ENCODE measurements around the gene IFNL2.
"Not testable (repeated sequence)": the region's sequence is repeated elsewhere in the genome, so short reads cannot be mapped to it uniquely, and the experiment has no call there.

The IFNL2 gene

DNA sequence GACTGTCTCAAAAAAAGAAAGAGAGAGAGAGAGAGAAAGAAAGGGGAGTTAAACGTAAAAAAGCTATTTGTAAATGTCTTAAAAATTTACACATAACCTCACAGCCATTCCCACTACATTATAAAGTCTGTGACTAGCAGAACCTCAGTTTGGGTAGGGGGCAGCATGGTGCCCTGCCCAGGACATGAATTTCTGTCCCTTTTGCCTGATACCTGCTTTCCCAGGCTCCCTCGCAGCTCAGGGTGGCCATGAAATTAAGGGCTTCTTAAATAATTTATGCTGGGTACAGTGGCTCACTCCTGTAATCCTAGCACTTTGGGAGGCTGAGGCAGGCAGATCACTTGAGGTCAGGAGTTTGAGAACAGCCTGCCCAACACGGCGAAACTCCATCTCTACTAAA, 32.8 kb downstream of the IFNL2 start:
- H3K36me3 ChIP-seq (ENCODE audit: insufficient read depth, low read length) = no peaks in the 10 kb centered on the region
- H3K4me1 ChIP-seq (ENCODE audit: control insufficient read depth, insufficient read depth, low read length) = no peaks in the 10 kb centered on the region
- no peak overlapping the region for H3K4me3 ChIP-seq (ENCODE audit: low read length)
- H3K27me3 ChIP-seq (ENCODE audit: control insufficient read depth, insufficient read depth, low read length) = peaks cover 54% of the 10 kb centered on the region
- no peaks in the 10 kb centered on the region for H3K9me3 ChIP-seq (replicated peaks; ENCODE audit: low read length)
- H3K9ac ChIP-seq (ENCODE audit: low read depth, low read length) = no peak overlapping the region
- H3K4me2 ChIP-seq (ENCODE audit: low read length) = no peak overlapping the region

DNA sequence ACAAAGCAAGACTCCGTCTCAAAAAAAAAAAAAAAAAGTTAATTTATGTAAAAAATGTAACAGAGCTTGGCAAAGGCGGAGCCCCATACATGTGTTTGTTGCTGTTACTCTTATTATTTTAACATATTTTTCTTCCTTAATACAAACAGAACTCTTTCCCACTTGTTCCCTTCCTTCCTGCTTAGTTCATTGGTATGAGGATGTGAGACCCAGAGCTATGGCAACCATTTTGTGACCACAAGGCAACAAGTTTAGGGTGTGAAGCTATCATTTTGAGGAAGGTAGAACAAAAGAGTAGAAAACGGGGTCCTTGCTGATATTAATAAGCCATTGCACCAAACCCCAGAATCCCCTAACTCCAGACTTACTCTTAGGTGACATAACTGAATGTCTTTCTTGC, 33.4 kb downstream of the IFNL2 start:
- Histone ChIP-seq H3K27me3 (ENCODE audit: control insufficient read depth, insufficient read depth, low read length) (peaks cover 53% of the 10 kb centered on the region), H3K4me2 (ENCODE audit: low read length) (no peak overlapping the region), H3K9ac (ENCODE audit: low read depth, low read length) (no peak overlapping the region), H3K4me1 (ENCODE audit: control insufficient read depth, insufficient read depth, low read length) (no peaks in the 10 kb centered on the region), H3K9me3 (replicated peaks; ENCODE audit: low read length) (no peaks in the 10 kb centered on the region), H3K4me3 (ENCODE audit: low read length) (no peak overlapping the region), H3K36me3 (ENCODE audit: insufficient read depth, low read length) (no peaks in the 10 kb centered on the region)

DNA sequence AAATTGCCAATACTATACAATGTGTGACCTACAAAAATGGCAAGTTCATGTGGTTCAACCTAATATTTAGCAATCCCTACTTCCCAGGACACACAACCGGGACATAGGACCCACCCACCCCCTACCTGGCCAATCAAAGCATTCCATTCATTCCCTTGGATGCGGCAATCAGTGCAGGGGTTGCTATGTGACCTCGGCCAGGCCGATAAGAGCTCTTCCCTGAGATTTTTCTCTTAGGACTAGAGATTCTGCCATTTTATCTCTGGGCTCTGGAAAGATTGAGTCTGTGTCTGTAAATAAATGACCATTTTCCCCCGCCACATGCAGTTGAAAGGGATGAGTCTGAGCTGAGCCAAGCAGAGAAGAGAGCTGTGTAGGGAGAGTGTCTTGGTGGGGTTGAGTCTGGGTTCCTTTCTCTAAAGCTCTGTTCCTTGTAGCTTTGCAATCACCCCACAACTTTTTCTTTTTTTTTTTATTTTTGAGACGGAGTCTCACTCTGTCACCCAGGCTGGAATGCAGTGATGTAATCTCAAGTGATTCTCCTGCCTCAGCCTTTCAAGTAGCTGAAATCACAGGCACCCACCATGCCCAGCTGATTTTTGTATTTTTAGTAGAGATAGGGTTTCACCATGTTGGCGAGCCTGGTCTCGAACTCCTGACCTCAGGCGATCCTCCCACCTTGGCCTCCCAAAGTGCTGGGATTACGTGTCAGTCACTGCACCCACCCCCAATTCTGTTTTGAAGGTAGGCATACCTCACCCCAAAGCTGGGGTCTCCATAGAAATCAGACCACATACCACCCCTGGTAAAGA, 35.4 kb downstream of the IFNL2 start:
- Histone ChIP-seq H3K9ac (ENCODE audit: low read depth, low read length) (no peak overlapping the region), H3K4me1 (ENCODE audit: control insufficient read depth, insufficient read depth, low read length) (peaks cover 4% of the 10 kb centered on the region), H3K36me3 (ENCODE audit: insufficient read depth, low read length) (no peaks in the 10 kb centered on the region), H3K4me2 (ENCODE audit: low read length) (no peak overlapping the region), H3K4me3 (ENCODE audit: low read length) (no peak overlapping the region), H3K9me3 (replicated peaks; ENCODE audit: low read length) (no peaks in the 10 kb centered on the region), H3K27me3 (ENCODE audit: control insufficient read depth, insufficient read depth, low read length) (peaks cover 68% of the 10 kb centered on the region)

DNA sequence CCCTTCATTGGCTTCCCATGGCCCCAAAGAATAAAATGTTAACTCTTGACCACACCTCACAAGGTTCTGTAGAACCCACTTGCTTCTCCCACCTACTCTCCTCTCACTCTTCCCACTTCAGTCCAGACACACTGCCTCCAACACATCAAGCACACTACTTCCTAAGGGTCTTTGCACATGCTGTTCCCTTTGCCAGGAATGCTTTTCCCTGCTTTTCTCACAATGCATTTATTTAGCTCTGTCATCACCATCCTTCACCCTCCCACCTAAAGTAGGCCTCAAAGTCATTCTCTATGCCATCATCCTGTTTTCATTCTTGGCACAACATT, 36.0 kb downstream of the IFNL2 start:
- H3K4me2 ChIP-seq (ENCODE audit: low read length) = no peak overlapping the region
- no peaks in the 10 kb centered on the region for H3K9me3 ChIP-seq (replicated peaks; ENCODE audit: low read length)
- no peak overlapping the region for H3K9ac ChIP-seq (ENCODE audit: low read depth, low read length)
- peaks cover 4% of the 10 kb centered on the region for H3K4me1 ChIP-seq (ENCODE audit: control insufficient read depth, insufficient read depth, low read length)
- H3K4me3 ChIP-seq (ENCODE audit: low read length) = no peak overlapping the region
- no peaks in the 10 kb centered on the region for H3K36me3 ChIP-seq (ENCODE audit: insufficient read depth, low read length)
- peaks cover 73% of the 10 kb centered on the region for H3K27me3 ChIP-seq (ENCODE audit: control insufficient read depth, insufficient read depth, low read length)

DNA sequence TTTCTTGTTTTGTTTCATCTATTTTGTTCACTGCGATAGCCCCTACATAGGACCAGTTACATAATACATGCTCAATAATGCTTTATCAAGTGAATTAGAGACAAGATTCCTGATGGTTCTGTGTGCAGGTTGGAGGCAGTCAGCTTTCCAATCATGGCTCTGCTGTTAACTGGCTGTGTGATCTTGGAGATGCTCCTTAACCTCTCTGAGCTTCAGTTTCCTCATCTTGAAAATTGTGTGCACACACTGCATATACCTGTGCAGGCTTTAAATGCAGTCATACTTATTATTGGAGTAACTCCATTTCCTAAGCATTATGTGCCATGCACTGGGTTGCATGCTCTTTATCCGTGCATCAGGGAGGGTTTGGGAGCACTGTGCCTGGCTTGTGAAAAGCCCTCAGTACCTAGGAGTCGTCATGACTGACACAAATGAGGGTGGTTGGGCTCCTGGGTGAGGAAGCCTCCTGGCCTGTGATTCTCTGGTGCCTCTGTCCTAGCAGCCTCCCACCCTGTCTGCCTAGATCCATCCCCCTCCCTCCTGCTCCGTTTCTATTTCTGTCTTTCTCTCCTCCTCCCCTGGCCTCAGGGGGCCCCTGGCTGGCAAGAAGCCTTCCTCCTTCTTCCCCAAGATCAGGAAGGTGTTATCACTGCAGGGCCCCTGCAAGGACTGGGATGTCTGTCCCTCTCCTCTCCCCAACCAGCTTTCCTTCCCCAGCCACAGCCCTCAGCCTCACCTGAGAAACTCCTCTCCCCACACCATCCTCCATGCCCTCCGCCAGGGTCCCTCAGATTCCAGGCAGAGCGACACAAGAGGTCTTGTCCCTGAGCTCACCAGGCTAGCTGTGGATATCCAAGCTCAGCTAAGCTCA, 36.7 kb downstream of the IFNL2 start:
- Histone ChIP-seq H3K27me3 (ENCODE audit: control insufficient read depth, insufficient read depth, low read length) (peaks cover 75% of the 10 kb centered on the region), H3K4me3 (ENCODE audit: low read length) (no peak overlapping the region), H3K9me3 (replicated peaks; ENCODE audit: low read length) (no peaks in the 10 kb centered on the region), H3K36me3 (ENCODE audit: insufficient read depth, low read length) (no peaks in the 10 kb centered on the region), H3K9ac (ENCODE audit: low read depth, low read length) (no peak overlapping the region), H3K4me2 (ENCODE audit: low read length) (no peak overlapping the region), H3K4me1 (ENCODE audit: control insufficient read depth, insufficient read depth, low read length) (peaks cover 4% of the 10 kb centered on the region)

DNA sequence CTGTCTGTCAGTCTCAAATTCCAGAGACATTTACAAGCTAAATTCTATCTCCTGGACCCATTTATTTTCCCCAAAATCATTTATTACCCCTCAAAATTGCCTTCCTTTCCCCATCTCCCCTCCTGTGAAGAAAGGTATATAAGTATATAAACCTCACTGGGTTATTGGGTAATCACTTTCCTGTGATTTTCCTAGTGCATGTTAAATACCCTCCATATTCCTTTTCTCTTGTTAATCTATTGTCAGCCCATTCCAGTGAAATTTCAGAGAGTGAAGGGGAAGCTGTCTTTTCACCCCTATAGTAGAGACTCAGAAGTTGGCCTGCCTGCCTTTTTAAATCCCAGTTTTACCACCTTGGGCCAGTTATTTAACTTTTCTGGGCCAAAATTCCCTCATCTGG, 37.9 kb downstream of the IFNL2 start:
- Histone ChIP-seq H3K4me2 (ENCODE audit: low read length) (no peak overlapping the region), H3K9ac (ENCODE audit: low read depth, low read length) (no peak overlapping the region), H3K27me3 (ENCODE audit: control insufficient read depth, insufficient read depth, low read length) (peaks cover 72% of the 10 kb centered on the region), H3K36me3 (ENCODE audit: insufficient read depth, low read length) (no peaks in the 10 kb centered on the region), H3K4me3 (ENCODE audit: low read length) (no peak overlapping the region), H3K9me3 (replicated peaks; ENCODE audit: low read length) (no peaks in the 10 kb centered on the region), H3K4me1 (ENCODE audit: control insufficient read depth, insufficient read depth, low read length) (peaks cover 4% of the 10 kb centered on the region)

DNA sequence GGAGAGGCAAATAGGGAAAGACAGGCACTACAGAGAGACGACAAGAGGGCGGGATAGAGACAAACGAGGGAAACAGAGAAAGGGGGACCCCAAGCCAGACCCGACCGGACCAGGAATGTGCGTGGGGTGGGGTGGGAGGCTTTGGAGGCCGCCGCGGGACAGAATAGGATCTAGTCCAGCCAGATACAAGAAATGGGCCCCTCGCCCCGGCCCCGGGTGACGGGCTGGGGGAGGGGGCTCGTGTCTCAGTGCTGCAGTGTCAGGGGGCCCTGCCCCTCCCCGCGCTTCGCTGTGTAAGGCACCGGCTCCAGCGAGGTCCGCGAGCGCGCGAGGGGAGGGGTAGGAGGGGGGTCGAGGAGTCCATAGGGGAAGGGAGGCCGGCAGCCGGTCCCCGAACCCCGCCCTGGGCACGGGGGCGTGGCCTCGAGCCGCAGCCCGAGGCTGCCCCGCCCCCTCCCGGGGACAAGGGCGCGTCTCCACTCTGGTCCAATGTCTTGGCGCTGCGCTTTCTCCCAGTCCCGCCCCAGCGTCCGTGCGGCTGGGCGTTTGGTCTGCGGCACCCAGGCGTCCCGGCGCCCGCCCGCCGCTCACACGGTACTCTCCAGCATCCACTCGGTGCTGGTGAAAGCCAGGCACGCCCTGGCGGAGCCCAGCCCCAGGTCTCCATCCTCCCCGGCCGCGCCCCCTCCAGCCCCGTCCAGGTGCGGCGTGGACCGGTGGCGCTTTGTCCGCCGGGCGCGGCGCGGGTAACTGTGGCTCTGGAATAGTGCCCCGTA, 39.0 kb downstream of the IFNL2 start:
- Histone ChIP-seq H3K9me3 (replicated peaks; ENCODE audit: low read length) (no peaks in the 10 kb centered on the region), H3K36me3 (ENCODE audit: insufficient read depth, low read length) (no peaks in the 10 kb centered on the region), H3K4me2 (ENCODE audit: low read length) (peak overlapping the region; percentile 17), H3K4me3 (ENCODE audit: low read length) (no peak overlapping the region), H3K9ac (ENCODE audit: low read depth, low read length) (no peak overlapping the region), H3K27me3 (ENCODE audit: control insufficient read depth, insufficient read depth, low read length) (peaks cover 72% of the 10 kb centered on the region), H3K4me1 (ENCODE audit: control insufficient read depth, insufficient read depth, low read length) (peaks cover 4% of the 10 kb centered on the region)

DNA sequence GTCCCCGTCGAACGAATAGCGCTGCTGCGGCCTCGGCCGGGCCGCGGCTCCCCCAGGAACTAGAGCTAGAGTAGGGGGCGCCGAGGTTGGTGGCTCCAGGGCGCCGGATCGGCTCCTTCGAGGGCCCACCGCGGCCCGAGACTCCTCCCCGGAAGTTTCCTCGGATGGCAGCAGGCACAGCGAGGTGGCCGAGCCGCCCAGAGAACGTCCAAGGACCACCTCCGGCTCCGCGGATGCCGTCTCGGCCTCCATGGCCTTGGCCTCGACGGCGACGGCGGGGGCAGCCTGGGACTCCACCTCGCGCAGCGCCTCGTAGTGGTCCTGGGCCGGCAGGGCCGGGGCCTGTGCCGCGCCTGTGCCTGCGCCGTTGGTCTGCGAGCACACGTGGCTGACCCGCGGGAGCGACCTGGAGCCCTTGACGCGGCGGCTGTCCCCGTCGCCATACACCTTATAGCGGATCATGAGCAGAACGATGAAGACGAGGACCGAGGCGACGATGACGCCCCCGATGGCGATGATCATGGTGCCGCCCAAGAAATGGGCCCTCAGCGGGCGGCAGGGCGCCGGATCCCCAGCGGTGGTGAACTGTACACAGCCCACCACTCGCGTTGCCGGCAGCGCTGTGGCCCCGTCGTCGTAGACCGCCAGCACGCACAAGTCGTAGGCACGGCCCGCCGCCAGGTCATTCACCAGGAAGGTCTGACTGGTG, 39.8 kb downstream of the IFNL2 start:
- peaks cover 4% of the 10 kb centered on the region for H3K4me1 ChIP-seq (ENCODE audit: control insufficient read depth, insufficient read depth, low read length)
- no peaks in the 10 kb centered on the region for H3K36me3 ChIP-seq (ENCODE audit: insufficient read depth, low read length)
- peaks cover 74% of the 10 kb centered on the region for H3K27me3 ChIP-seq (ENCODE audit: control insufficient read depth, insufficient read depth, low read length)
- no peak overlapping the region for H3K4me3 ChIP-seq (ENCODE audit: low read length)
- no peak overlapping the region for H3K9ac ChIP-seq (ENCODE audit: low read depth, low read length)
- no peak overlapping the region for H3K4me2 ChIP-seq (ENCODE audit: low read length)
- H3K9me3 ChIP-seq (replicated peaks; ENCODE audit: low read length) = no peaks in the 10 kb centered on the region

DNA sequence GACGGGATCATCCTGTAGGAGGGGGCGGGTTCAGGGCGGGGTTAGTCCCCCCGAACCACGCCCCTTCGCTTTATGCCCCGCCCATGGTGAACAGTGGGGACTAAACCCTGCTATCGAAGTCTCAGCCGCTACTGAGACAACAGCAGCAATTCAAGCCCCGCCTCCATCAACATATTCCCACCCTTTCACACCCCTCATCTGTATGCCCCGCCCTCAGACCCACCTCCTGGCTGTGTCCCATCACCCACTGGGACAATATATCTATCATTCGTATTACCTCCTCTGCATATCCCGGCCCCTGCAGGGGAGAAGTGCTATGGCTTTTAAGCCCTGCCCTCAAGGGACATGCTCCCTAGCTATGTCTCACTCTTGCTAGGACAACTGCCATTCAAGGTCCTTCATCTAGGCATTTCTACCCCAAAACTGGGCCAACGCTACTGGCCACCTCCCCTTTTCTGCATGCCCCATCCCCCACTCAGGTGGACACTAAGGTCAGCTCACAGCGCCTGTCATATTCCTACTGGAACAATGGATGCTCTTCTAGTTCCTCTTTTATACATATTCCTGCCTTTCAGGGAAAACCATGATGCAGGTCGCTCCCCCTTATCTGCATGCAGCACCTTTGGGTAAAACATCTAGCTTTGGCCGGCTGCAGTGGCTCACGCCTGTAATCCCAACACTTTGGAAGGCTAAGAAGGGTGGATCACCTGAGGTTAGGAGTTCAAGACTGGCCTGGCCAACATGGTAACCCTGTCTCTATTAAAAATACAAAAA, 40.5 kb downstream of the IFNL2 start:
- peaks cover 67% of the 10 kb centered on the region for H3K27me3 ChIP-seq (ENCODE audit: control insufficient read depth, insufficient read depth, low read length)

DNA sequence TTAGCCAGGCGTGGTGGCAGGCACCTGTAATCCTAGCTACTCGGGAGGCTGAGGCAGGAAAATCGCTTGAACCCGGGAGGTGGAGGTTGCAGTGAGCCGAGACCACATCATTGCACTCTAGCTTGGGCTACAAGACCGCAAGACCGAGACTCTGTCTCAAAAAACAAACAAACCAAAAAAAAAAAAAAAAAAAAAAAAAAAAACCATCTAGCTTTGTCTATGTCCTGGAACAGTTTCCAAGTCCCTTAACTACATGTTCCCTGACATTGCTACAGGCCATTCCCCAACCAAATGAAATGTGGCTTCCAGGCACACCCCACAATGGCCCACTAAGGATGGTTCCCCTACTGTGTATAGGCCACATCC, 41.1 kb downstream of the IFNL2 start:
- not testable (repeated sequence) for H3K4me3 ChIP-seq (ENCODE audit: low read length); H3K9me3 ChIP-seq (replicated peaks; ENCODE audit: low read length); H3K4me1 ChIP-seq (ENCODE audit: control insufficient read depth, insufficient read depth, low read length); H3K36me3 ChIP-seq (ENCODE audit: insufficient read depth, low read length); H3K4me2 ChIP-seq (ENCODE audit: low read length); H3K9ac ChIP-seq (ENCODE audit: low read depth, low read length)
- peaks cover 63% of the 10 kb centered on the region for H3K27me3 ChIP-seq (ENCODE audit: control insufficient read depth, insufficient read depth, low read length)

More for the DNA sequence above, 40.5 kb downstream of the IFNL2 start:
- H3K4me2 ChIP-seq (ENCODE audit: low read length) = no peak overlapping the region
- H3K36me3 ChIP-seq (ENCODE audit: insufficient read depth, low read length) = no peaks in the 10 kb centered on the region
- H3K9me3 ChIP-seq (replicated peaks; ENCODE audit: low read length) = no peaks in the 10 kb centered on the region
- H3K4me1 ChIP-seq (ENCODE audit: control insufficient read depth, insufficient read depth, low read length) = peaks cover 4% of the 10 kb centered on the region
- H3K9ac ChIP-seq (ENCODE audit: low read depth, low read length) = no peak overlapping the region
- no peak overlapping the region for H3K4me3 ChIP-seq (ENCODE audit: low read length)

Measured in skeletal muscle satellite cell (primary cell).